Neural progenitor cell (in vitro differentiated cells): ENCODE measurements around the gene FNDC8.

ENCODE experiments used
- EZH2 ChIP-seq: fragments of 200-600 bp; sonication (generic); IDR thresholded peaks from 2 replicates; pipeline ENCODE4 v1.6.1; 2017; ENCODE audit warnings: antibody characterized with exemption, mild to moderate bottlenecking, moderate library complexity
- EZH2phosphoT487 ChIP-seq: fragments of 200-600 bp; sonication (generic); IDR thresholded peaks from 2 replicates; pipeline ENCODE4 v1.6.1; 2017; ENCODE audit warnings: antibody characterized with exemption
- TF ChIP-seq, protein P1 (sequence below): fragments of 200-600 bp; sonication (generic); IDR thresholded peaks from 2 replicates; pipeline ENCODE4 v1.5.1; 2017; ENCODE audit warnings: antibody characterized with exemption, mild to moderate bottlenecking

- TF ChIP-seq, protein P1, sequence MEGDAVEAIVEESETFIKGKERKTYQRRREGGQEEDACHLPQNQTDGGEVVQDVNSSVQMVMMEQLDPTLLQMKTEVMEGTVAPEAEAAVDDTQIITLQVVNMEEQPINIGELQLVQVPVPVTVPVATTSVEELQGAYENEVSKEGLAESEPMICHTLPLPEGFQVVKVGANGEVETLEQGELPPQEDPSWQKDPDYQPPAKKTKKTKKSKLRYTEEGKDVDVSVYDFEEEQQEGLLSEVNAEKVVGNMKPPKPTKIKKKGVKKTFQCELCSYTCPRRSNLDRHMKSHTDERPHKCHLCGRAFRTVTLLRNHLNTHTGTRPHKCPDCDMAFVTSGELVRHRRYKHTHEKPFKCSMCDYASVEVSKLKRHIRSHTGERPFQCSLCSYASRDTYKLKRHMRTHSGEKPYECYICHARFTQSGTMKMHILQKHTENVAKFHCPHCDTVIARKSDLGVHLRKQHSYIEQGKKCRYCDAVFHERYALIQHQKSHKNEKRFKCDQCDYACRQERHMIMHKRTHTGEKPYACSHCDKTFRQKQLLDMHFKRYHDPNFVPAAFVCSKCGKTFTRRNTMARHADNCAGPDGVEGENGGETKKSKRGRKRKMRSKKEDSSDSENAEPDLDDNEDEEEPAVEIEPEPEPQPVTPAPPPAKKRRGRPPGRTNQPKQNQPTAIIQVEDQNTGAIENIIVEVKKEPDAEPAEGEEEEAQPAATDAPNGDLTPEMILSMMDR, result no peak
- TF ChIP-seq EZH2 (no peak), EZH2phosphoT487 (no peak)
Observed at GRCh38 chr17:35146214-35146833, 24.9 kb downstream of the FNDC8 start.
